DMS153 (cell line): ENCODE measurements around the gene ING1.
"Not testable (repeated sequence)": the region's sequence is repeated elsewhere in the genome, so short reads cannot be mapped to it uniquely, and the experiment has no call there.

Experiments used
- DNase-seq: peaks from one replicate; lab custom pipeline; 2025; lab: John Stamatoyannopoulos, UW

ING1 gene

GRCh38 chr13:110713642-110713952, at the start of gene ING1:
Gene ING1 (plus strand): TSS chr13:110713700. CDS start chr13:110714150, 450 bp downstream.
- no peak for DNase-seq

DNA sequence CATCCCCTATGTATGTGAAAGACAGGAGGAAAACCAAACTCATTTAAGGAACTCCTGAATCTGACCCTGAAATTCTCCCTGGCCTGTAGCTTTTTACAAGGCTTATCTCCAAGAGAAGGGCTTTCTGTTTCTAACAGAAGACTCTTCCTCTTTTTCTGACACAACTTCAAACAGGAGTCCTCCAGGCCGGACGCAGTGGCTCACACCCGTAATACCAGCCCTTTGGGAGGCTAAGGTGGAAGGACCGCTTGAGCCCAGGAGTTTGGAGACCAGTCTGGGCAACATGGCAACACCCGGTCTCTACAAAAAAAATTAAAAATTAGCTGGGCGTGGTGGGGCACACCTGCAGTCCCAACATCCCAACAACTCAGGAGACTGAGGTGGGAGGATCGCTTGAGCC, 49.5 kb upstream of the ING1 start:
- no peak for DNase-seq

DNA sequence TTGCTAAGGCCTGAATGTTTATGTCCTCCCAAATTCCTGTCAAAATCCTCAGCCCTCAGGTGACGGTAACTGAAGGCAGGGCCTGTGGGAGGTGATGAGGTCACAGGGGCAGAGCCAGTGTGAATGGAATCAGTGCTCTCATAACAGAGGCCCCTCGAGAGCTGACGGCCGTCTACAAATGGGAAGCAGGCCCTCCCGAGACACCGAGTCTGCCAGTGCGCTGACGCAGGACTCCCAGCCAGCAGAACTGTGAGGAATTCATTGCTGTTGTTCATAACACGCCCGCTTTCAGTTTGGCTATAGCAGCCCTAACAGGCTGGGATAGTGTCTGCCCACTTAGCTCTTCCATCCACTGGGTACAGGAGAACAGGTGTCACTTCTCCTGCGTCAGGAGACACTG, 48.8 kb upstream of the ING1 start:
- no peak for DNase-seq

DNA sequence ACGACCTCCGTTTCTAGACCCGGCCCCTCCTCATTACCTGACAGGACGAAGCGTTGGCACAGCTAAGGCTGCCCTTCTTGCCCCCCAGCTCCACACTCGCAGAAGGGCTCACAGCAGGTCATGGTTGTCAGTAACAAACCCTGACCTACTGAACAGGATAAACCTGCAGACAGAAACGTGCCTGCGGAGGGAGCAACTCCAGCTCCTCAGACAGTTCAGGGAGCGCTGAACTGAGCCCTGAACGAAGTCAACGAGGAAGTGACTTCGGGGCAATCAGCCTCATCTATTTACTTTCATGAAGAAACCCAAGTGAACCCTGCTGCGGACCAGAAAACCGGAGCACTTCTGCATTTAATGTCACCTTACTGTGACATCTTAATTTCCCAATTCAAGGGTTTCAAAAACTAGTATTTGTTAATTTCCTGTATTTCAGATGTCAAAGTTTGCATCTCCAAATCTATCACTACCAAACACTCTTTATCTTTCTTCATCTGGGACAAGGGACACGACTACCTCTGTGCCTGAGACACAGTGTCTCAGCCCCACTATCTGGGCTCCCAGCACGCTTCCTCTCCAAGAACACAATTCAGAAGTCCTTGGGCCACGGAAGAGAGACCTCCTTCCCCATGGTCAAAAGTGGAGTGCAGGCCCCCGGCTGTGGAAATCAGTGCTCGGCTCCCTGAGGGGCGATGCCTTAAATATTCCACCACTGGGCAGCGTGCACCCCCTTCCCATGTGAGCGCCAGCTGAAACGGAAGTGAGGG, 47.8 kb upstream of the ING1 start:
- DNase-seq = no peak

DNA sequence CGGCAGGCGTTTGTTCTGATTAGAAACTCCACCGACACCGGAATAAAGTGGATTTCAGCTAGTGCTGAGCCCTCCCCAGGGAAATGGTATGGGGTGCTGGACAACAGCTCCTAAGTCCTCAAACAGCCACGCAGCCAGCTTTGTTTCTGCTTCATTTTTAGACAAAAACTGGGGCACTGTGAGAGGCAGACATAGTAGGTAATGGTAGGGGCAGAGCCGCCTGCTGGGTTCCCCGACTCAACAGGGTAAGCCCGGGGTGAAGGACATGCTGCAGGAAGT, 47.3 kb upstream of the ING1 start:
- DNase-seq = no peak

DNA sequence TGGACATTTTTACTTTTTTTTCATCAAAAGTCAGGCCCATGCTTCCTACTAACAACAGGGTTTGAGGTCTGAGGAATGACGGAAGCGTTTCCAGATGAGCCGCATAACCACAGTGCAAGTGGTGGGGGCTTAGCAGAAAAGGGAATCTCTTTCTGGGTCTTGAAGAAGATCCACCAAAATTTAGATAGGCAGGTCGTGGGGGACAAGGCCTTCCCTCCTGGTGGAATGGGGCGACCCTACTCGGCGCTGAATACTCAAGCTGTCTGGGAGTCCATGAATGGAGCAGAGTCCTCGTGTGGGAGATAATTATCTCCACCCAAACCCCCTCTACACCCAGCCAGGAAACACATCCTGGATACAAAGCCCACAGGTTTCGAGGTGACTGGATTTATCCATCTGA, 44.5 kb upstream of the ING1 start:
- no peak for DNase-seq

- not testable (repeated sequence) for DNase-seq
These were observed 43.7 kb upstream of the ING1 start for GRCh38 chr13:110669814-110670213.

GRCh38 chr13:110676595-110677587, 36.6 kb upstream of the ING1 start:
- no peak for DNase-seq

DNA sequence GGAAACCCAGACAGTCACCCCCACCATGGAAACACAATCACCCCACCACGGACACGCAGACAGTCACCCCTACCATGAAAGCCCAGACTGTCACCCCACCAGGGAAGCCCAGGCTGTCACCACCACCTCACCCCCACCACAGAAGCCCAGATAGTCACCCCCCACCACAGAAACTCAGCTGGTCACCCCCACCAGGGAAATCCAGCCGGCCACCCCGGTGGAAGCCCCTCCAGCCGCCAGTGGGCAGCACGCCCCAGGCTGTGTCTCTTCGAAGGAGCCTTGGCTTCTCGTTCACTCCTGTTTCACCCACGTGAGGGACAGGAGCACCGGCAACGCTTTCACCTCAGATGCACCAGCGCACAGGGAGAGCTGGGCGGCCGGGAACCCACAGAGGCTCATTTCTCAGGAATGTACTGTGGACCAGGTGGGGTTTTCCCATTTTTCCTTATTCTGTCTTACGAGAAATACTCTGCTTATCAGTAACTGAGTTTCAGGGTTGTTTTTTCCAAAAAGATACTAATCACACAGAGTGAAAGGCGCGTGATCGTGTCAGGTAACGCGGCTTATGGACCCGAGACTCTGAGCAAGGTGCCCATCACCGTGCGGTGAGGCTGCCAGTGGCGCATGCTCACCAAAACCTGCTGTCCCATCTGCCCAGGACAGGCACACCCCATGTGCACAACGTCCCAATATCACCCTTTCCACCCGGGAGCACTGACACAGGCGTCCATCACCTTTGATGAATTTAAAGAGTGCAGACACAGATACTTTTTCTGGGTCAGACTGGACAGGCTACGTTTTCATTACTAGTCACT, 35.6 kb upstream of the ING1 start:
- no peak for DNase-seq

DNA sequence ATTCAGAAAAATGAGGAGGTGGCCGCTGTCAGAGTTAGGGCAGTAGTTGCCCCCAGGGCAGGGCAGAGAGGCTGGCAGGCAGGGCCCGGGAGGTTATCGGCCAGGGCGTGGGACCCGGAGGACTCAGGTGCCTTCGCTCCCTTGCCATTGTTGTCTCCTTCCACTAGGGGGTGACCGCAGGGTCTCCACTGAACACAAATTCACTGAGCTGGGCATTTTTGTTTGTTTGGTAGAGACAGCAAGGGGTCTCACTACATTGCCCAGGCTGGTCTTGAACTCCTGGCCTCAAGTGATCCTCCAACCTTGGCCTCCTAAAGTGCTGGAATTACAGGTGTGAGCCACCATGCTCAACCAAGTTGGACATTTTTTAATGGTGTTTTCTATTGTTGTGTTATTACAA, 32.6 kb upstream of the ING1 start:
- DNase-seq = no peak

GRCh38 chr13:110681868-110682550, 31.5 kb upstream of the ING1 start:
- DNase-seq = no peak

- no peak for DNase-seq
These were observed 30.8 kb upstream of the ING1 start for GRCh38 chr13:110682746-110683145.

DNA sequence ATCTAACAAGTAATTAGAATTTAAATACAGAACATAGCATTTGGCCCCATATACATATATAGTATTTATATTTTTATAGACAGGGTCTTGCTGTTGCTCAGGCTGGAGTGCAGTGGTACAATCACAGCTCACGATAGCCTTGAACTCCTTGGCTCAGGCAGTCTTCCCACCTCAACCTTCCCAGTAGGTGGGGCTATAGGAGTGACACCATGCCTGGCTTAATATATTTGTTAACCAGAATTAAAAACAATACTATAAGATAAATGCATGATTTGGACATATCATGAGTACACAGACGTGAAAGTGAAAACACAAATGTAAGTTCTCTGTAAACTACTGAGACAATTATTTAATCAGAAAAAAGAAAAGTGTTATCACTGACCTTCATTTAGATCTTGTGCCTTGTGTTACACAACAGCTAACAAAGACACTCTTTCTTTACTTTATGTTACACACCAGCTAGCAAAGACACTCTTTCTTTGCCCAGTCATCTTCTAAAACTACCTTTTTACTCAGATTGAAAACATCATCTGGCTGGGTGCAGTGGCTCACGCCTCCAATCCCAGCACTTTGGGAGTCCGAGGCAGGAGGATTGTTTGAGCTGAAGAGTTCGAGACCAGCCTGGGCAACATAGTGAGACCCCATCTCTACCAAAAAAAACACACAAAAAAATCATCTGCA, 30.2 kb upstream of the ING1 start:
- DNase-seq = no peak

DNA sequence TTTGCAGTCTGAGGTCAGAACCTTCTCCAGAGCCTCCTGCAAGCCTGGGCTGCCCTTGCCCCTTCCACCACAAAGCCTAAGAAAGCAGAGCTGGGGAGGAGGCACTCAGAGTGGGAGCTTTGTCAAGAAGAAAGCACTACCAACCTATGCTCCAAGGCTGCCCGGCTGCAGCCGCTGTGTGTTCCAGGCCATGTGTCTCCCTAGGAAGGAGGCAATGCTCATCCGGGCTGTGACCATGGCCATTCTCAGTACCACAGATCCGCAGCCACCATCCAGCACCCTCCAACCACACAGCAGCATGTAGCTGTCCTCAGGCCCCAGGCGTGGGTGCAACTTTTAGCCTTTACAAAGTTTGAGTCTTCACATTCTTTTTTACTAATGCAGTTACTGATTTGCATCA, 29.6 kb upstream of the ING1 start:
- DNase-seq = no peak

DNA sequence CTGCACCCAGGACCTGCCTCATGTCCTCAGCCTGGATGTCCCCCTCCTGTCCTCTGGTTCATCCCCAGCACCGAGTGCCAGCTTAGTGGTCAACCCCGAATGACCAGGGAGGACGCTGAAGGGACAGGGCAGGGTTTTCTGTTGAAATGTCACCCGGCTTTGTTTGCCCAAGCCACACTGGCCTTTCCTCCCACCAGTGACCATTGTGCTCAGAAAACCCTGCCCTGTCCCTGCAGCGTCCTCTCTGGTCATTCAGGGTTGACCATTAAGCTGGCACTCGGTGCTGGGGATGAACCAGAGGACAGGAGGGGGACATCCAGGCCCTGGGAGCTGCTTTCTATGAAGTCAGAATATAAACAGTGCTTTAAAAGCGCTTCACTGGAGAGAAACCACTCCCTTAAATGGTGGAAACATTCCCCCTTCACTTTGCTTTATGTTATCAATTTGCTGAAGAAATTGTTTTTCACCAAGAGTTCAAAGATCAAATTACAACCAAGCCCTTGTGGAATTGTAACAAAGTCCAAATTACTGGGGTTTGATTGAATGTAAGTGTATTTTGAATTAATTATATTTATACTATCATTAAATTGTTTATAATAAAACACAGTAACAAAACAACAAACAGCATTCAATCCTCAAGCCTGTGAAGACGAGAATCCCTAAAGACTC, 29.0 kb upstream of the ING1 start:
- no peak for DNase-seq

DNA sequence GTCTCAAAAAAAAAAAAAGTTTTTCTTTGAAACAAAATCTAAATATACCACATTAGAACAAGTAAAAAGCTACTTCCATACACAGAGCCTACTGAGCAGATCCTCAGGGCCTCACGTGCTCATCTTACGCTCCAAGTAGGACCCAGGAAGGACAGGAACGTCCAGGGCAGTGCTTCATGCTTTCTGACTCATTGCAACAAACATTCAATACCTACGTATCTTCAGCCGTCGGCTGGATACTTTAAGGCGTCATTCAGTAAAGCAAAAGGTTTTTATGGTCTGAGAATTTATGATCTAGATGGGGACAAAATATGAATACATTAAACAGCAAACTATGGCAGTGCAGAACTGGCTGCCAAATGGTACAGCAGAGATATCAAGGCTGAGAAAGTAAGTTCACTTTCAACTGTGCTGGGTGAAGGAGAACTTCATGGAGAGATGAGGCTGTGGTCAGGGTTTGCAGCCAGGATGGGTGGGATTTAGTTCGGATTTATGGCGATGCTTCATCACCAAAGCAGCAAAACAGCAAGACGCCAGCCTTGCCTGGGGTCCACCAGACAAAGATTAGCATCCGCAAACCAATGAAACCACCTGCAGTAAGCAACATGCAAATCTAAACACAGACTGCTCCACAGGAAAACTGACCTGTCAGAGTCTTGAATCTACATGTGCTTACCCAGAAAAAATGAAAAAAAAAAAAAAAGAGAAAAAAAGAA, 28.0 kb upstream of the ING1 start:
- DNase-seq = no peak

GRCh38 chr13:110687736-110688135, 25.8 kb upstream of the ING1 start:
- no peak for DNase-seq

DNA sequence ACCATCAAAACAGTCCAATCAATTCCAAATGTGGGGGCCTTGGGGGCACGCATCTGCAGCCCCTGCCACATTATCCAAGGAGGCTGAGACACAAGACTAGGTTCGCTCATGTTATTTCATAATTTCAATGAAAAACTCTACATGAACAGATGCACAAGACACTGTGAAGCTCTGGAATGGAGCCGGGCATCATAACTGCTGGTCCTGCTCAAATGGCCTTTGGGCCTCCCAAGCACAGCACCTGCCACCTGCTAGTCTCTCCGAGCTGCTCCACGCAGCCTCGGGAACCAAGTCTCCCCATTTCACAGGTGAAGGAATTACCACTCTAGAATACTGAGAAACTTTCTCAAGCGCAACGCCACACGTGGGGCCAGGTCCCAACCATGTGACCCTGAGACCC, 24.5 kb upstream of the ING1 start:
- no peak for DNase-seq

GRCh38 chr13:110689711-110690110, 23.8 kb upstream of the ING1 start:
- DNase-seq = no peak

- no peak for DNase-seq
These were observed 23.0 kb upstream of the ING1 start for GRCh38 chr13:110690516-110690915.
